ENCODE data around the gene TMEM37. TPM values are rescaled to one million over a fixed set of nuclear protein-coding genes. Genes with fewer than 3 reads are reported as not detected.

The TMEM37 gene
- polyA plus RNA-seq, 1 donor from 2014 or later: not detected

GRCh38 chr2:119464981-119465380 is 33.3 kb downstream of the TMEM37 start:
- Histone ChIP-seq H3K9ac (ENCODE audit: low read length) (no peak overlapping the region), H2AFZ (ENCODE audit: low read depth, low read length) (no peak overlapping the region), H3K27ac (ENCODE audit: low read length) (no peak overlapping the region), H3K9me2 (ENCODE audit: insufficient read depth, low read length) (no peaks in the 10 kb centered on the region), H3F3A (ENCODE audit: insufficient read depth, low read length, poor library complexity, severe bottlenecking) (no peaks in the 10 kb centered on the region), H3K79me2 (replicated peaks; ENCODE audit: insufficient read depth, low read length) (no peaks in the 10 kb centered on the region), H3K4me2 (ENCODE audit: low read length) (no peak overlapping the region), H3K27me3 (ENCODE audit: insufficient read depth, low read depth, low read length) (no peaks in the 10 kb centered on the region), H3K36me3 (ENCODE audit: insufficient read depth, low read length) (no peaks in the 10 kb centered on the region), H3K4me3 (ENCODE audit: low read length) (no peak overlapping the region), H4K20me1 (ENCODE audit: insufficient read depth) (no peaks in the 10 kb centered on the region), H3K9me3 (ENCODE audit: low read length) (no peaks in the 10 kb centered on the region)
- TF ChIP-seq EP300 (conservative IDR thresholded peaks at IDR 0.05; ENCODE audit: poor library complexity, severe bottlenecking): no peak
- TF ChIP-seq SMC3 (conservative IDR thresholded peaks at IDR 0.05; ENCODE audit: poor library complexity): no peak
- no peak for TF ChIP-seq MXI1 (conservative IDR thresholded peaks at IDR 0.05; ENCODE audit: poor library complexity, severe bottlenecking)
- TF ChIP-seq EZH2 (IDR thresholded peaks at IDR 0.05; ENCODE audit: borderline replicate concordance, insufficient read depth, low read length, poor library complexity, severe bottlenecking): no peak
- no peak for TF ChIP-seq TAF1 (IDR thresholded peaks at IDR 0.05; ENCODE audit: low read depth)
- TF ChIP-seq, protein P1, sequence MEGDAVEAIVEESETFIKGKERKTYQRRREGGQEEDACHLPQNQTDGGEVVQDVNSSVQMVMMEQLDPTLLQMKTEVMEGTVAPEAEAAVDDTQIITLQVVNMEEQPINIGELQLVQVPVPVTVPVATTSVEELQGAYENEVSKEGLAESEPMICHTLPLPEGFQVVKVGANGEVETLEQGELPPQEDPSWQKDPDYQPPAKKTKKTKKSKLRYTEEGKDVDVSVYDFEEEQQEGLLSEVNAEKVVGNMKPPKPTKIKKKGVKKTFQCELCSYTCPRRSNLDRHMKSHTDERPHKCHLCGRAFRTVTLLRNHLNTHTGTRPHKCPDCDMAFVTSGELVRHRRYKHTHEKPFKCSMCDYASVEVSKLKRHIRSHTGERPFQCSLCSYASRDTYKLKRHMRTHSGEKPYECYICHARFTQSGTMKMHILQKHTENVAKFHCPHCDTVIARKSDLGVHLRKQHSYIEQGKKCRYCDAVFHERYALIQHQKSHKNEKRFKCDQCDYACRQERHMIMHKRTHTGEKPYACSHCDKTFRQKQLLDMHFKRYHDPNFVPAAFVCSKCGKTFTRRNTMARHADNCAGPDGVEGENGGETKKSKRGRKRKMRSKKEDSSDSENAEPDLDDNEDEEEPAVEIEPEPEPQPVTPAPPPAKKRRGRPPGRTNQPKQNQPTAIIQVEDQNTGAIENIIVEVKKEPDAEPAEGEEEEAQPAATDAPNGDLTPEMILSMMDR (IDR thresholded peaks at IDR 0.05; ENCODE audit: poor library complexity, severe bottlenecking): no peak
- no peak for TF ChIP-seq RAD21 (conservative IDR thresholded peaks at IDR 0.05)
- no peak for TF ChIP-seq POLR2AphosphoS5 (IDR thresholded peaks at IDR 0.05)
- TF ChIP-seq REST (IDR thresholded peaks at IDR 0.05; ENCODE audit: borderline replicate concordance): no peak

DNA sequence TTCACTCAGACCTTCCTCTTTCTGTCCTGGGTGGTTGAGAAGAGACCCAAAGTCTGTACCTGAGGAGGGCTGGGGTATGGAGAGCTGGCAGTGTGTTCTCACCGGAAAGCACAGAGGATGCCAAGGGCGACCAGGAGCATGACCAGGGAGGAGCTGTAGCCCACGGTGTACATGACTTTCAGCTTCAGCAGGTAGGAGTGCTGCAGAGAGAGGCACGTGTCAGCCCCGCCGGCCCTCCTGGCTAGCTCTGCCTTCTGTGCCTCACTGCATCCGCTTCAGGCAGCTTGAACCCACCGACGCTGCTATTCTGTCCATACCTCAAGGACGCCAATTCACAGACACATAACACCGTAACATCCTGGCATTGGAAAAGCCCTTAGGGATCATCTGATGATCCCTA is 34.0 kb downstream of the TMEM37 start:
- Histone ChIP-seq H3K4me2 (ENCODE audit: low read length) (no peak overlapping the region), H4K20me1 (ENCODE audit: insufficient read depth) (no peaks in the 10 kb centered on the region), H3K4me3 (ENCODE audit: low read length) (no peak overlapping the region), H2AFZ (ENCODE audit: low read depth, low read length) (no peak overlapping the region), H3K9me3 (ENCODE audit: low read length) (no peaks in the 10 kb centered on the region), H3F3A (ENCODE audit: insufficient read depth, low read length, poor library complexity, severe bottlenecking) (no peaks in the 10 kb centered on the region), H3K27ac (ENCODE audit: low read length) (no peak overlapping the region), H3K9me2 (ENCODE audit: insufficient read depth, low read length) (no peaks in the 10 kb centered on the region), H3K9ac (ENCODE audit: low read length) (no peak overlapping the region), H3K79me2 (replicated peaks; ENCODE audit: insufficient read depth, low read length) (no peaks in the 10 kb centered on the region), H3K36me3 (ENCODE audit: insufficient read depth, low read length) (no peaks in the 10 kb centered on the region), H3K27me3 (ENCODE audit: insufficient read depth, low read depth, low read length) (no peaks in the 10 kb centered on the region)
- TF ChIP-seq, protein P1 (IDR thresholded peaks at IDR 0.05; ENCODE audit: poor library complexity, severe bottlenecking): no peak
- TF ChIP-seq POLR2AphosphoS5 (IDR thresholded peaks at IDR 0.05): no peak
- no peak for TF ChIP-seq SMC3 (conservative IDR thresholded peaks at IDR 0.05; ENCODE audit: poor library complexity)
- no peak for TF ChIP-seq MXI1 (conservative IDR thresholded peaks at IDR 0.05; ENCODE audit: poor library complexity, severe bottlenecking)
- TF ChIP-seq REST (IDR thresholded peaks at IDR 0.05; ENCODE audit: borderline replicate concordance): no peak
- TF ChIP-seq TAF1 (IDR thresholded peaks at IDR 0.05; ENCODE audit: low read depth): no peak
- no peak for TF ChIP-seq RAD21 (conservative IDR thresholded peaks at IDR 0.05)
- no peak for TF ChIP-seq EP300 (conservative IDR thresholded peaks at IDR 0.05; ENCODE audit: poor library complexity, severe bottlenecking)
- no peak for TF ChIP-seq EZH2 (IDR thresholded peaks at IDR 0.05; ENCODE audit: borderline replicate concordance, insufficient read depth, low read length, poor library complexity, severe bottlenecking)

All from neural cell (in vitro differentiated cells).